Stimulated activated CD4-positive, alpha-beta T cell treated with anti-CD3 and anti-CD28 coated beads, Interleukin-4, amount 100 ng/mL, for 4 hours (primary cell): ENCODE data around the gene SMG9.

Experiments used
- DNase-seq, 2 experiments: peaks; one replicate each; pipeline ENCODE4 v3.0.0-alpha.2; 2020

SMG9 gene

DNA sequence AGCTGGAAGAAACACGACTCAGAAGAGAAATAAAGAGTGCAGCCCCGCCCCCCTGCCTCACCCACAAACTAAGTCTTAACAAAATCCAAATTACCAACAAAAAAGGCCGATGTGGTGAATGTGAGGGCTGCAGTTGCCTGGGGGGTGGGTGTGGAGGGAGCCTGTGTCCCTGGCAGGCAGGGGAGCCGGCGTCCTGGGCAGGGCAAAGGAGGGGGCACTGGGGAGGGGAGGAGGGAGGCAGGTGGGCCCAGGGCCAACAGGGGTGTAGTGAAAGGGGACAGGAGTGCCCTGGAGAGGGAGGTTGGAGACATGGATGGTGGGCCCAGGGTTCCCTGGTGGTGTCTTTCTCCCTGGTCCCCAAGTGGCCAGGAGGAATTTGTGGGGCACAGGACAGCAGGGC lies 34.8 kb downstream of the SMG9 start:
- DNase-seq: no peak

DNA sequence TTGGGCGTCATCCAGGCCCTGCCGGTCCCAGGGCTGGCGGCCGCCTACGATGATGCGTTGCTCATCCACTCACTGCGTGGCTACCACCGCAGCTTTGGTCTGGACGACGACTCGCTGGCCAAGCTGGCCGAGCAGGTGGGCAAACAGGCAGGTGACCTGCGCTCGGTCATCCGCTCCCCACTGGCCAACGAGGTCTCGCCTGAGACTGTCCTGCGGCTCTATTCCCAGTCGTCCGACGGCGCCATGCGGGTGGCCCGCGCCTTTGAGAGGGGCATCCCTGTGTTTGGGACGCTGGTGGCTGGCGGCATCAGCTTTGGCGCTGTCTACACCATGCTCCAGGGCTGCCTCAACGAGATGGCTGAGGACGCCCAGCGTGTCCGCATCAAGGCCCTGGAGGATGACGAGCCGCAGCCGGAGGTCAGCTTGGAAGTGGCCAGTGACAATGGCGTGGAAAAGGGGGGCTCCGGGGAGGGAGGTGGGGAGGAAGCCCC lies 35.3 kb downstream of the SMG9 start:
- no peak for DNase-seq

DNA sequence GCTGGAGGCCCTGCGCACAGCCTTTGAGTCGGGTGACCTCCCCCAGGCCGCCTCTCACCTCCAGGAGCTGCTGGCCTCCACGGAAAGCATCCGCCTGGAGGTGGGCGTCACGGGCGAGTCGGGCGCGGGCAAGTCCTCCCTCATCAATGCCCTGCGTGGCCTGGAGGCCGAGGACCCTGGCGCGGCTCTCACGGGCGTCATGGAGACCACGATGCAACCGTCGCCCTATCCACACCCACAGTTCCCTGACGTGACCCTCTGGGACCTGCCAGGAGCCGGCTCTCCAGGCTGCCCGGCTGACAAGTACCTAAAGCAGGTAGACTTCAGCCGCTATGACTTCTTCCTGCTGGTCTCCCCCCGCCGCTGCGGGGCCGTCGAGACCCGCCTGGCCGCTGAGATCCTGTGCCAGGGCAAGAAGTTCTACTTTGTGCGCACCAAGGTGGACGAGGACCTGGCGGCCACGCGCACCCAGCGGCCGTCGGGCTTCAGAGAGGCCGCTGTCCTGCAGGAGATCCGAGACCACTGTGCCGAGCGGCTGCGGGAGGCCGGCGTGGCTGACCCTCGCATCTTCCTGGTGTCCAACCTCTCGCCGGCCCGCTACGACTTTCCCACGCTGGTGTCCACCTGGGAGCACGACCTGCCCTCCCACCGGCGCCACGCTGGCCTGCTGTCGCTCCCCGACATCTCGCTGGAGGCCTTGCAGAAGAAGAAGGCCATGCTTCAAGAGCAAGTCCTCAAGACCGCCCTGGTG lies 36.0 kb downstream of the SMG9 start:
- no peak for DNase-seq

DNA sequence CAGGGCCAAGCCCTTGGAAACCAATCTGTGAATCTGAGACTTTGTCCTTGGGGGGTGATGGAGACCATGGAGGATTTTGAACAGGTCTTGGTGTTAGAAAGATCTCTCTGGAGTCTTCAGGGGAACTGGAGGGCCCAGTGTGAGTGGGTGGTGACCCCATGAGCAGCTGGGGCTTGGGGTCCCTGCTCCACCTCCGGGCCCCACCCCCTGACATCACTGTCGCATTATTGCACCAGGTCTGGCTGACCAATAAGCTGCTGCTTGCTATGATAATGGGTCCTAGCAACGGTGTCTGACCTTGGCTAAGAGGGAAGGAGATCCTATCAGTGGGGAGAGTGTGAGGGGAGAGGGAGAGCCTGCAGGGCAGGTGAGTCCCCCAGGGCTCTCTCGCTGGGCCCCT lies 39.0 kb downstream of the SMG9 start, which contains the start of gene IRGC:
Gene IRGC, plus strand, starts transcription at position 301 of the 400 bp plus-strand sequence. CDS start 2,483 bp downstream, outside the sequence.
- no peak for DNase-seq

GRCh38 chr19:43713208-43713607 lies 41.6 kb downstream of the SMG9 start:
- DNase-seq: no peak

GRCh38 chr19:43711751-43712355 lies 42.9 kb downstream of the SMG9 start:
- DNase-seq: no peak

GRCh38 chr19:43708716-43709115 lies 46.0 kb downstream of the SMG9 start:
- no peak for DNase-seq

DNA sequence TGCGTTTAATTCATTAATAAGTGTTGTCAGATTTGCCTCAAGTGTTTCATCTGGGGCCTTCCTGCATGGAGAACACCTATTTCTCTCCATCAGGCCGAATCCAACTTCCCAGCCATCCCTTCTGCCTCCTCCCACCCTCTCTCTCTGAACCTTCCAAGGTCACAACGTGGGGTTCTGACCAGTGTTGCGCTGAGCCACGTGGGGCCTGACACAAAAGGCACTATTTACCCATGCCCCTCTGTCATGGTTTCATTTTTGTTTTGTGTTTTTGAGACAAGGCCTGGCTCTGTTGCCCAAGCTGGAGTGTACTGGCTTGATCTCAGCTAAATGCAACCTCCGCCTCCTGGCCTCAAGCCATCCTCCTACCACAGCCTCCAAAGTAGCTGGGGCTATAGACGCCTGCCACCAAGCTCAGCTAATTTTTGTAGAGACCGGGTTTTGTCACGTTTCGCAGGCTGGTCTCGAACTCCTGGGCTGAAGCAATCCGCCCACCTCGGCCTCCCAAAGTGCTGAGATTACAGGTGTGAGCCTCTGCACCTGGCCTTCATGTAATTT lies 47.5 kb downstream of the SMG9 start:
- no peak for DNase-seq

DNA sequence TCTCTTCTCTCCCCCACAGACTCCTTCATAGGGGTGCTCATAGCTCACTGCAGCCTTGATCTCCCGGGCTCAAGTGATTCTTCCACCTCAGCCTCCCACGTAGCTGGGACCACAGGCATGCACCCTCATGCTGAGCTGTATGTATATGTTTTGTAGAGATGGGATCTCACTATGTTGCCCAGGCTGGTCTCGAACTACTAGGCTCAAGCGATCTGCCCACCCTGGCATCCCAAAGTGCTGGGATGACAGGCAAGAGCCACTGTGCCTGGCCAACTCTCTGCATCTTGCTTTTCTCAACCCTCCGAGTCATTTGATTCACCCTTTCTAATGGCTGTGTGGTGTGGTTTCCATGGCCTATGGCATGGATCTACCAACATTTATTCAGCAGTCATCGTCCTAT lies 49.0 kb downstream of the SMG9 start:
- DNase-seq: no peak

- DNase-seq: no peak
Observed at GRCh38 chr19:43704002-43704705, 50.6 kb downstream of the SMG9 start.

GRCh38 chr19:43700395-43701000 lies 54.3 kb downstream of the SMG9 start:
- DNase-seq: no peak

DNA sequence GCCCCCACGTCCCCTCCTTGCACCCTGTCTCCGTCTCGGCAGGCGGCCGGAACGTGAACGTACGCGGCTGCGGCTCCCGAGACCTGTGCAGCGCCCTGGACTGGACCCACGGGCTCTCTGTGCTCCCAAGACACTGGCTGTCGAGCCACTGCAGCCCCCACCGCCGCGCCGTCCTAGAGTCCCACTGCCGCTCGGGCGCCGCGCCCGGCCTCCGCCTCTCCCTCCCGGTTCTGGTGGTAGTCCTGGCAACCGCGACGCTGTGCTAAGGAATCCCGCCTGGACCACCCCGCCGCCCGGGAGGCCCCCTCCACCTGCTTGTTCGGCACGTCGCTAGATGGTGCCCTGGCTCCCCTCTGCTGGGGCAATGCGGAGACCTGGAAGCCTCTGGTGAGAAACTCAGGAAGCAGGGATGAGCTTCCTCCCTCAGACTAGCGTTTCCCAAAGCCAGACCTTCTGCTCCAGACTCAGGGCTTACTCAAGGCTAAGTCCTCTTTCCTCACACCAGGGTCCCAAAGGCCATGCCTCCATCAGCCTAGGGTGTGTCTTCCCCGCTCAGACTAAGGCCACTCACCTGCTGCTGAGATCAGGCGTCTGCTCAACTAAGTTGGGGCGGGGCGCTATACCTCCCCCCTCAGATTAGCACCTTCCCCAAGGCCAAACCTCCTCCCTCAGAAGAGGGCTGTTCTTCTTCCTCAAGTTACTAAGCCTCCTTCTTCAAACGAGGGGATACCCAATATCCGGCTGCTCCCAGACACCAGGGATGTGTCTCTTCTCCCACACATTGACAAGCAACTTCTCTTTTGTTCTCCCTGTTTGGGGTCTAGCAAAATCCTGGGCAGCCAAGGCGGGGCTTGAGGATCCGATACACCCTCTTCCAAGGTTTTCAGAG lies 55.0 kb downstream of the SMG9 start:
- DNase-seq: no peak

GRCh38 chr19:43697295-43697694 lies 57.5 kb downstream of the SMG9 start:
- no peak for DNase-seq

GRCh38 chr19:43695985-43696704 lies 58.6 kb downstream of the SMG9 start:
- DNase-seq: no peak

DNA sequence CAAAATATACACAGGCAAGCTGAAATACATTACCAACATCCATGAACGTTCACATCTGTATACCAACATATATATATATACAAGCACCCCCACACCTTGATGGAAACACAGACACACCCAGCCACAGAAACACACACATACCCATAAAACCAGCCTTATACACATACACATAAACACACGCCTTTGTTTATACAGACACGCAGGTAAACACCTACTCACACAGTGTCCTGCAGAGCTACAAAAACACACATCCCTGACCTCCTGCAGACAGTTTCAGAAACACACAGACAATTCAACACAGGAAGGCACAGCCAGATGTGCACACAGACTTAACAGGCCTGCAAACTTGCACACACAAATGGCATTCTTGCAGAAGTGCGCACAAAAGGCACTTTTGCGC lies 60.2 kb downstream of the SMG9 start:
- no peak for DNase-seq

DNA sequence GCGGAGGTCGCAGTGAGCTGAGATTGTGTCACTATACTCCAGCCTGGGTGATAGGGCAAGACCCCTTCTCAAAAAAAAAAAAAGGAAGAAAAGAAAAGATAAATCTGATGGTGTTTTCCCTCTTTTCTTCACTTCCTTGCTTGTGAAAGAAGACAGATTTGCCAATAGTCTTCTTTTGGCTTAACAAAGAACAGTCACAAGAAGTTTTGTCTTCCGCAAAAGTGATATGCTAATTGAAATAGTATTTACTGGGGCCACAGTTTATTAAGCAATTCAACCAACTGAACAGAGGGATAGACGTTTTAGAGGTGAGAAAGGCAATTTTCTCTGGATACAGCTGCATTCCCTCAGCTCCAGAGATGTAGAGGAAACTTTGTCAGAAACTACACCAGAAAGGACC lies 61.9 kb downstream of the SMG9 start:
- no peak for DNase-seq

DNA sequence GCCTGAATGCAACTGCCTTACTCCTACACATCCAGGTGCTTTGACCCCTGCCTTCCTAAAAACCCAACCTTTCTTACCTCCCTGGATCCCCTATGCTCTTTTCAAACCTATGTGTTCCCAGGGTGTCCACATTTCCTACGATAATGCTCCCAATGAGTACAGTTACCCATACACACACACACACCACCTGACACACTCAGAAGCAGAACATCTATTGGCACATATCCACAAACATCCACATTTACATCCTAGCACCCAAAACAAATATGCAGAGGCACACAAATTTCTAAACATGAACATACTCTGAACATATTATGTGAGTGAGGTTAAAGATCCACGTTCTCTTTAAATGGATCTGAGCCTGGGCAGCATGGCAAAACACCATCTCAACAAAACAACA lies 62.4 kb downstream of the SMG9 start:
- no peak for DNase-seq

- DNase-seq: no peak
Observed at GRCh38 chr19:43691755-43692154, 63.0 kb downstream of the SMG9 start.

GRCh38 chr19:43690890-43691289 lies 63.9 kb downstream of the SMG9 start:
- DNase-seq: no peak

DNA sequence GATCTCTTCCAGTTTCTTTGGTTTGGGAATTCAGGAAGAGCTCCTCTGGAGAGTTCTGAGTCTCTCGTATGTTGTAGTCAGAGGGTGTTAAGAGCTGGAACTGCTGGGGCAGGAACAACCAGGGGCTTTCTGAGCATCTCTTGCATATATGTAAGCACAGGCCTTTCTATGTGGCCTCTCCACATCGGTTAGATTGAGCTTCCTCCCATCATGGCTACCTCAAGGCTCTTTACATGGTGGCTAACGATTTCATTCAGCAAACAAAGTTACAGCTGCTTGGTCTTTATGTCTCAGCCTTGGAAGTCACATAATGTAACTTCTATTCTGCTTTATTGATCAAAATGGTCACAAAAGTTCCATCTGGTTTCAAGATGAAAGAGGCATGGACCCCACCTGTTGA lies 64.3 kb downstream of the SMG9 start:
- no peak for DNase-seq

DNA sequence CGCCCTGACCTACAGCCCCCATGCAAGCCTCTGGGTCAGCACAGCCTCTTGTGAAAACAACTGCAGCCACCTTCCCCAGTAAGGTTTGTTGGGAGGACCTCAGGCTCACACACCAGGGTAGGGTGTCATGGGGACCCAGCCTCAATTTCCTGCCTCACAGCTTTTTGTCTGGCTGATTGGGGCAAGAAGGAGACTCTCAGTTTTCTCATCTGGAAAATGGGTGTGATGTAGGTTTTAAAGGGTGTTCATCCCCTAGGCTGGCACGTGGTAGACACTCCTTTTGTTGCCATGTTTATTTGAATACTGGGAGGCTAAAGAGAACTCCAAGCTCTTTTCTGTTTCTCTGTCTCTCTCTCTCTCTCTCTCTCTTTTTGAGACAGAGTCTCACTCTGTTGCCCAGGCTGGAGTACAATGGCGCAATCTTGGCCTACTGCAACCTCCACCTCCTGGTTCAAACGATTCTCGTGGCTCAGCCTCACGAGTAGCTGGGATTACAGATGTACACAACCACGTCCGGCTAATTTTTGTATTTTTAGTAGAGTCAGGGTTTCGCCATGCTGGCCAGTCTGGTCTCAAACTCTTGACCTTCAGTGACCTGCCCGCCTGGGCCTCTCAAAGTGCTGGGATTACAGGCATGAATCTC lies 66.6 kb downstream of the SMG9 start:
- DNase-seq: no peak
